Mesodermal cell (in vitro differentiated cells): ENCODE data around the gene TAC4.

Source experiments
- H3K27ac ChIP-seq: 2 replicates; pipeline ENCODE4 v1.7.0; 2013; ENCODE audit warnings: mild to moderate bottlenecking, low read depth, low read length, moderate library complexity; ENCODE audit not compliant: severe bottlenecking
- H3K36me3 ChIP-seq: 2 replicates; pipeline ENCODE4 v1.7.1; 2013; ENCODE audit warnings: mild to moderate bottlenecking, low read length, moderate library complexity; ENCODE audit not compliant: control insufficient read depth, insufficient read depth
- H3K4me1 ChIP-seq: one replicate; pipeline ENCODE4 v1.7.1; 2013; ENCODE audit warnings: mild to moderate bottlenecking, low read length; ENCODE audit not compliant: insufficient read depth, control insufficient read depth, poor library complexity, severe bottlenecking
- H3K4me3 ChIP-seq: 2 replicates; pipeline ENCODE4 v1.7.0; 2013; ENCODE audit warnings: low read length, control low read depth, mild to moderate bottlenecking; ENCODE audit not compliant: insufficient read depth, poor library complexity, severe bottlenecking; ENCODE audit errors: extremely low read depth
- H3K9me3 ChIP-seq: 2 replicates; pipeline ENCODE4 v1.7.1; 2013; ENCODE audit warnings: mild to moderate bottlenecking, low read length, moderate library complexity; ENCODE audit not compliant: control insufficient read depth
- WGBS, 2 experiments: methylation state at CpG; one replicate each; pipeline ENCODE4 v1.1.5; 2013; ENCODE audit warnings: missing lambda C conversion rate in 2 of 2; ENCODE audit not compliant: insufficient coverage in 2 of 2; 5-methylcytosine and 5-hydroxymethylcytosine counted together

Gene TAC4

GRCh38 chr17:49887744-49888360, 40.0 kb upstream of the TAC4 start:
- WGBS, 2 experiments = 86 to 93% methylated on average over 6 to 8 of the region's 9 CpGs
- peaks cover 10% of the 10 kb centered on the region for H3K4me1 ChIP-seq
- H3K36me3 ChIP-seq = no peaks in the 10 kb centered on the region
- H3K4me3 ChIP-seq = no peak overlapping the region
- no peaks in the 10 kb centered on the region for H3K9me3 ChIP-seq
- no peak overlapping the region for H3K27ac ChIP-seq

DNA sequence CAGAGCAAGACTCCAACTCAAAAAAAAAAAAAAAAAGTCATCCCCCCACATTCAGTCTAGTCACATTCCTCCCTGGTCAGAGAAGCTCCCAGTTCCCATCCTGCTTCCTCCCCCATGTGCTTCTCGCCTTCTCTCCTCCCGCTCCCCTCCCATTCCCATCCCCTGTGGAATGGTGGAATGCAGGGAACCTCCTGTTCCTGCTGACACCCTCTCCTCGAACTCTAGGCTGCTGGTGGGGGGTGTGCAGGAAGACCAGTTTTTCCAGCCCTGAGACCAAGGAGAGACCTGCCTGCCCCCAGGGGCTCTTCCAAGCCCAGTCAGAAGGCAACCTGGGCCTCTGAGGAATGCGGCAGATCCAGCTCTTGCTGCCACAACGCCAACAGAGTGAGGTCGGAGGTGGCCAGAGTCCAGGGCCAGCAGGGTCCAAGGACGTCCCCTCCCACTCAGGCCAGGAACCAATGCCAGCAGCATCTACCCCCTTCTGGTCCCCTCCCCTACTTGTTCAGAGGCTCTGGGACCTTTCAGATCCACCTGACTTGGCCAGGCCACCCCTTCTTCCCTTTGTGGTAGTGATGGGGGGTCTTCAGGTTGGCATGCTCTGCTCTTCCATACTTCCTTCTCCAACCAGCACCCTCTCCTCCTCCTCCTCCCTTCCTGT, 39.3 kb upstream of the TAC4 start:
- no peaks in the 10 kb centered on the region for H3K9me3 ChIP-seq
- H3K4me1 ChIP-seq = peaks cover 10% of the 10 kb centered on the region
- H3K4me3 ChIP-seq = no peak overlapping the region
- H3K27ac ChIP-seq = no peak overlapping the region
- 49 to 61% methylated on average over 4 to 5 of the region's 7 CpGs for WGBS, 2 experiments
- no peaks in the 10 kb centered on the region for H3K36me3 ChIP-seq

DNA sequence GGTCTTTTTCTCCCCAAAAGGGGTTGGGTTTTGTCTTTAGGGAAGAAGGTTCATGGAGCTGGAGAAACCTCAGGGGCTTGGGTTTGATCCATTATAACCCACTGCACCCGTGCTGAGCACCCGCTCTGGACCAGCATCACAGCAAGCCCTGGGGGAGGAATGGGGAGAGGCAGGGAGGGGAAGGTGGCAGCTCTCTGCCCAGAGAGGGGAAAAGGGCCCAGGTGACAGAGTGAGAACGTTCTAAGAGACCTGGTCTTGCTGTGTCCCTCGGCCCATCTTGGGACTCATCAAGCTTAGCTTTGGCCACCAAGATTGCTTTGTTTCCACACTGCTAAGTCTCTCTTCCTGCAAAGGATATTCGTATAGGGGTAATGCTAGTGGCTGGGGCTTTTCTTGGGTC, 38.2 kb upstream of the TAC4 start:
- H3K9me3 ChIP-seq = no peaks in the 10 kb centered on the region
- H3K4me1 ChIP-seq = peaks cover 11% of the 10 kb centered on the region
- WGBS, 2 experiments = 91 to 94% methylated on average over 3 to 4 of the region's 5 CpGs
- H3K36me3 ChIP-seq = no peaks in the 10 kb centered on the region
- H3K4me3 ChIP-seq = no peak overlapping the region
- no peak overlapping the region for H3K27ac ChIP-seq

GRCh38 chr17:49882434-49882833, 34.6 kb upstream of the TAC4 start:
- H3K27ac ChIP-seq = no peak overlapping the region
- 82 to 86% methylated on average over 7 of the region's 7 CpGs for WGBS, 2 experiments
- H3K9me3 ChIP-seq = no peaks in the 10 kb centered on the region
- H3K4me1 ChIP-seq = peaks cover 21% of the 10 kb centered on the region
- H3K36me3 ChIP-seq = no peaks in the 10 kb centered on the region
- no peak overlapping the region for H3K4me3 ChIP-seq

DNA sequence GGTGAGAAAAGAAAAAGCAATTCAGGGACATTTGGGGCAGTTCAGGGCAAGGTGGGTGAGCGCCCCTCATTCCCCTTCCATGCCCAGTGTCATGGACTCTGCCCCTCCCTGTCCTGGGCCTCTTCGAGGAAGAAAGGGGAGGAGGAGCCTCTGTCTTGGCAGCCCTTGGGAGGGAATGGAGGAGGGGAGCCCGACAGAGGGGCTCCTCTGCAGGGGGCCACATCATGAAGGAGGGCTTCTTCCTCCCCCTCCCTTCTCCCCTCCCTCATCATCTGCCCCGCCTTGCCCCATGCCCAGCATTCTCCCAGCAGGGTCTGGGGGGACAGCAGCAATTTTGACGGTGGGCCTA, 33.2 kb upstream of the TAC4 start:
- Histone ChIP-seq H3K4me3 (no peak overlapping the region), H3K27ac (no peak overlapping the region), H3K9me3 (no peaks in the 10 kb centered on the region), H3K36me3 (no peaks in the 10 kb centered on the region), H3K4me1 (peaks cover 14% of the 10 kb centered on the region)
- WGBS, 2 experiments = 60% methylated on average over 1 of the region's 5 CpGs; no CpG with 5 or more reads in 1 of the 2 experiments

DNA sequence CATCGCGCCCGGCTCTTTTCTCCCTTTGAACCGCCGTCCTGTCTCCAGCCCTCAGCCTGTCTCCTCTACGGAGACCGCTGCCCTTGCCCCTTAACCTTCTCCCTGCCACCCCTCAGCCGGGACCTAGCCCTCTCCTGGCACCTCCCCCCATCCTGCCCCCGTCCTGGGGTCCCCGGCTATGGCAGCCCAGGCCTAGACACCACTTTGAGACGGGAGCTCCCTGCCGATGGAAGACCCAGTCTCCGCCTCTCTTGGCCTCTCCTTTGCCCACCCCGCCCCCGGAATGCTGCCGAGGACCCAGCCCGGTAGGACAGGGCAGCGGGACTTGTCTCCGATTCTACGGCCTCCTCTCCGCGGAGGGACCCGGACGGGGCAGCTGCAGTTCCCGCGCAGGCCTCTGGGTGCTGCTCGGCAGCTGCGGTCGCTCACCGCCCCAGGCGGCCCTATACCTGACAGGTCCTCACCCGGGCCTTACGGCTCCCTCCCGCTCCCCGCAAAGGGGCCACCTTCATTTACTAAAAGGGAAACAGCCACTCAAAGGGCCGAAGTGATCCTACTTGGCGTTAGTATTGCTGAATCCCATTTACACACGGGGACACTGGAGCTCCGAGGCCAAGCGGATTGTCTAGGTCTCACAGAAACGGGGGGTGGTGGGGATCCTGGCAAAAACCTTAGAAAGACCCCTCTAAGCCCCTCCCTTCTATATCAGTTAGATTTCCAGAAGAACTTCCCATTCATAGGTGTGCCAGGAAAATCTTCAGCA, 32.6 kb upstream of the TAC4 start:
- Histone ChIP-seq H3K4me1 (peaks cover 18% of the 10 kb centered on the region), H3K4me3 (peak overlapping the region; percentile 2), H3K36me3 (no peaks in the 10 kb centered on the region), H3K9me3 (no peaks in the 10 kb centered on the region), H3K27ac (no peak overlapping the region)
- WGBS, 2 experiments = 6% methylated on average over 26 to 37 of the region's 41 CpGs

DNA sequence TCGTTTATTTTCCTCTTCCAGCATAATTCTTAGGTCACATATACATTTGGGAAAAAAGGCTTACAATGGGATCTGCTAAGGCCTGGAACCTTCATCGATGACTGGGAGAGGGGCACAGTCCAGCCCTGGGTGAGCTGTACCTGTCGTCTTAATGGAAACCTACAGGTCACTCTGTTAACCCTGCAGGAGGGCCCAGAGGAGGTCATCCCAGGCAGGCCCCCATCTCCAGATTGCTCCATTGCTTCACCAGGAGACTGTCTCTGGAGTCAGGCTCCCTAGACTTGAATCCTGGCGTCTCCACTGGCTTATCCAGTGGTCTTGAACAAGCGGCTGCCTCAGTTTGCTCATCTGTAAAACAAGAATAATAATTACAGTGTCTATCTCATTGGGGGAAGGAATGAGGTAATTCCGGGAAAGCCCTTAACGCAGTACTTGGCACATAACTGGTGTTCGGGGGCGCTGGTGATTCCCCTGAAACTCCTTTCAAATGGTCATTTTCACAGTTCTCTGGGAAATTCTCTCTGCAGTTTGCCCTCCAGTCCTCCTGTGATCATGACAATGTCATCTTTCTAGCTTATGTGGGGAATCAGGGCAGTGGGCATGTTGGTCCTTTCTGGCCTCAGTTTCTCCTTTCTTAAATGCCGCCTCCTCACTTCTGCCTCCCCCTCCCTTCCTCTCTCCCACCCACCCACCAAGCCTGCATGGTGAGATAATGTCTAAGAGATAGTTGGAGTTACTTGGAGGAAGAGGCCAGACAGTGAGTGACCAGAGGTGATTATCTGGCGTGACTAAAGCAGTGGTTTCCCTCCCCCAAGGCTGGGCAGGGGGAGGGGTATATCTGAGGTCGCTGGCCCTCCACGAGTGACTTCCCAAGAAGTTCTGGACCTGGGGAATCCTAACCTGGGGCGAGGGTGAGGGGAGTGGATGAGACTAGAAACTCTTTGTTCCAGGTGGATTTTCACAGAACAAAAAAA, 31.3 kb upstream of the TAC4 start:
- H3K36me3 ChIP-seq = no peaks in the 10 kb centered on the region
- peaks cover 18% of the 10 kb centered on the region for H3K4me1 ChIP-seq
- no peak overlapping the region for H3K27ac ChIP-seq
- H3K9me3 ChIP-seq = no peaks in the 10 kb centered on the region
- no peak overlapping the region for H3K4me3 ChIP-seq
- WGBS, 2 experiments = 64 to 80% methylated on average over 9 to 11 of the region's 14 CpGs

- WGBS, 2 experiments = 23 to 33% methylated on average over 7 to 9 of the region's 9 CpGs
- Histone ChIP-seq H3K4me3 (no peak overlapping the region), H3K4me1 (peaks cover 11% of the 10 kb centered on the region), H3K27ac (no peak overlapping the region), H3K9me3 (no peaks in the 10 kb centered on the region), H3K36me3 (no peaks in the 10 kb centered on the region)
Measured at GRCh38 chr17:49875685-49876084, 27.8 kb upstream of the TAC4 start.

DNA sequence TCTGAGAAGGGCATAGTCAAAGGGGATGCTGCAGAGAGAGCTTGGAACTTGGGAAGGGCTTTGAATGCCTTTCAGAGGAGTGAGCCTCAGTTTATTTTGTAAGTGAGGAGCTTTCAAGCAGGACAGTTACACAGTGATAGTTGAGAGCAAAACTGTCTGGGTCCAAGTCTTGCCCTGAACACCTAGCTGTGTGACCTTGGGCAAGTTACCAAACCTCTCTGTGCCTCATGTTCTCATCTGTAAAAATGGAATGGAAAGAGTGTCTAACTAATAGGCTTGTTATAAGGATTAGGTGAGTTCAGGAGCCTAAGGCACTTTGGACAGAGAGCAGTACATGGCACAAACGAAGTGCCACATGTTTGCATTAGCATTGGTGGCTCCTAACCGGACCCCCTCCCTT, 27.0 kb upstream of the TAC4 start:
- no peak overlapping the region for H3K27ac ChIP-seq
- H3K9me3 ChIP-seq = no peaks in the 10 kb centered on the region
- H3K36me3 ChIP-seq = no peaks in the 10 kb centered on the region
- peaks cover 11% of the 10 kb centered on the region for H3K4me1 ChIP-seq
- H3K4me3 ChIP-seq = no peak overlapping the region
- WGBS, 2 experiments = no CpG with 5 or more reads among the region's 2 CpGs

DNA sequence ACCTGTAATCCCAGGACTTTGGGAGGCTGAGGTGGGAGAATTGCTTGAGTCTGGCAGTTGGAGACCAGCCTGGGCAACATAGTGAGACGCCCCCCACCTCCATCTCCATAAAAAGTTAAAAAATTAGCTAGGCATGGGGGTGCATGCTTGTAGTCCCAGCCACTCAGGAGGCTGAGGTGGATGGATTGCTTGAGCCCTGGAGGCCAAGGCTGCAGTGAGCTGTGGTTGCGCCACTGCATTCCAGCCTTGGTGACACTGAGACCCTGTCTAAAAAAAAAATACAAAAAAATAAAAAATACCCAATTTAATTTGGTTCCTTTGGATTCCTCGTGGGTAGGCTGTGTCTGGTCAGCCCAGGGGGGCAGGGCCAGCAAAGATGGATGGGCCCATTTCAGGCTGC, 26.1 kb upstream of the TAC4 start:
- 80 to 93% methylated on average over 1 to 2 of the region's 3 CpGs for WGBS, 2 experiments
- no peak overlapping the region for H3K4me3 ChIP-seq
- no peak overlapping the region for H3K27ac ChIP-seq
- no peaks in the 10 kb centered on the region for H3K36me3 ChIP-seq
- H3K9me3 ChIP-seq = no peaks in the 10 kb centered on the region
- H3K4me1 ChIP-seq = peaks cover 10% of the 10 kb centered on the region
